Neural progenitor cell (in vitro differentiated cells): ENCODE measurements around the gene GREM2.

Source experiments
- CTCF ChIP-seq: fragments of 200-600 bp; sonication (generic); IDR thresholded peaks from 2 replicates; pipeline ENCODE4 v1.5.1; 2017; ENCODE audit warnings: antibody characterized with exemption, mild to moderate bottlenecking
- EZH2 ChIP-seq: fragments of 200-600 bp; sonication (generic); IDR thresholded peaks from 2 replicates; pipeline ENCODE4 v1.6.1; 2017; ENCODE audit warnings: antibody characterized with exemption, mild to moderate bottlenecking, moderate library complexity

GRCh38 chr1:240571782-240572181, 40.2 kb downstream of the GREM2 start:
- TF ChIP-seq EZH2 (no peak), CTCF (no peak)
